H1 (cell line): ENCODE results near the gene UTP20. TPM values are rescaled to one million over a fixed set of nuclear protein-coding genes. Genes with fewer than 3 reads are reported as not detected.

ENCODE experiments used
- CTCF ChIA-PET: fragments of 300-600 bp; sonication (Branson Sonifier 250); formaldehyde crosslinking; loops from one replicate; lab custom pipeline; 2021; ENCODE audit not compliant: partially characterized antibody; lab: Charles Lee
- POLR2A ChIA-PET: fragments of 300-600 bp; sonication (Branson Sonifier 250); formaldehyde crosslinking; loops from one replicate; lab custom pipeline; 2021; ENCODE audit warnings: inconsistent platforms; ENCODE audit not compliant: partially characterized antibody; lab: Charles Lee
- DNase-seq, 2 experiments: peaks; one replicate each; pipeline versions ENCODE4 v3.0.0 to v3.0.0-alpha.2; 2010 to 2022; ENCODE audit warnings: low spot score in 2 of 2, low read depth in 1 of 2, mixed read lengths in 1 of 2
- FAIRE-seq: peaks from 2 replicates; lab custom pipeline; 2011; peaks lifted over from hg19 to GRCh38; lab: Jason Lieb, UNC
- H2AFZ ChIP-seq: 2 replicates; pipeline ENCODE4 v1.8.1; 2012; ENCODE audit warnings: low read length, inconsistent platforms
- H2AK5ac ChIP-seq: 2 replicates; pipeline ENCODE4 v1.6.1; 2013; ENCODE audit warnings: low read depth, low read length
- H2BK120ac ChIP-seq: replicated peaks from 2 replicates; pipeline ENCODE3; 2013; ENCODE audit warnings: low read depth, low read length, inconsistent platforms
- H2BK12ac ChIP-seq: 2 replicates; pipeline ENCODE4 v1.6.1; 2013; ENCODE audit warnings: low read depth, low read length
- H2BK15ac ChIP-seq: 2 replicates; pipeline ENCODE4 v1.6.1; 2013; ENCODE audit warnings: low read length
- H2BK20ac ChIP-seq: 2 replicates; pipeline ENCODE4 v1.6.1; 2013; ENCODE audit warnings: low read length
- H2BK5ac ChIP-seq: 2 replicates; pipeline ENCODE4 v1.6.1; 2013; ENCODE audit warnings: low read depth, low read length
- H3K14ac ChIP-seq: 2 replicates; pipeline ENCODE4 v1.6.1; 2013; ENCODE audit warnings: inconsistent platforms; ENCODE audit not compliant: insufficient read length
- H3K18ac ChIP-seq: 2 replicates; pipeline ENCODE4 v1.6.1; 2013; ENCODE audit warnings: low read length; ENCODE audit errors: extremely low read depth
- H3K23ac ChIP-seq: 2 replicates; pipeline ENCODE4 v1.6.1; 2013; ENCODE audit warnings: inconsistent platforms; ENCODE audit not compliant: insufficient read length
- H3K23me2 ChIP-seq: 2 replicates; pipeline ENCODE4 v1.6.1; 2013; ENCODE audit warnings: low read depth, low read length
- H3K27ac ChIP-seq: 2 replicates; pipeline ENCODE4 v1.6.1; 2011; ENCODE audit warnings: low read depth, low read length, inconsistent platforms
- H3K27me3 ChIP-seq, 4 experiments: replicated peaks in 1 of 4; 1 replicate in 1 of 4; 2 replicates in 3 of 4; pipeline versions ENCODE4 v1.6.1 to v1.8.1; 2011 to 2013; ENCODE audit warnings: low read length in 3 of 4, mild to moderate bottlenecking in 3 of 4, inconsistent platforms in 2 of 4, mixed read lengths in 2 of 4, moderate library complexity in 1 of 4; ENCODE audit not compliant: control insufficient read depth in 3 of 4, insufficient read depth in 3 of 4; ENCODE audit errors: extremely low read depth in 1 of 4
- H3K36me3 ChIP-seq, 4 experiments: 2 replicates each; pipeline versions ENCODE4 v1.6.1 to v1.8.1; 2011 to 2013; ENCODE audit warnings: mild to moderate bottlenecking in 4 of 4, low read length in 3 of 4, moderate library complexity in 2 of 4, control low read depth in 1 of 4, inconsistent platforms in 1 of 4; ENCODE audit not compliant: insufficient read depth in 4 of 4, control insufficient read depth in 2 of 4
- H3K4ac ChIP-seq: replicated peaks from 2 replicates; pipeline ENCODE3; 2013; ENCODE audit warnings: low read length, low read depth, mixed read lengths, inconsistent platforms; ENCODE audit not compliant: insufficient read length
- H3K4me1 ChIP-seq, 4 experiments: replicated peaks in 1 of 4; 1 replicate in 1 of 4; 2 replicates in 3 of 4; pipeline versions ENCODE4 v1.6.1 to v1.8.1; 2011 to 2013; ENCODE audit warnings: low read length in 3 of 4, inconsistent platforms in 2 of 4, mixed read lengths in 1 of 4; ENCODE audit not compliant: insufficient read depth in 4 of 4, control insufficient read depth in 3 of 4
- H3K4me2 ChIP-seq, 2 experiments: 2 replicates each; pipeline versions ENCODE4 v1.6.1 to v1.8.1; 2011 to 2013; ENCODE audit warnings: low read depth in 2 of 2, low read length in 2 of 2, control low read depth in 1 of 2, inconsistent platforms in 1 of 2, mild to moderate bottlenecking in 1 of 2; ENCODE audit not compliant: insufficient read depth in 1 of 2
- H3K4me3 ChIP-seq, 4 experiments: fragments of 200-600, 300-600 bp in 1 of 4; sonication (generic), shearing (Covaris generic), sonication (Bioruptor Twin) in 1 of 4; 2 replicates each; pipeline versions ENCODE4 v1.5.1 to v1.8.1; 2011 to 2016; ENCODE audit warnings: low read length in 4 of 4, low read depth in 3 of 4, control low read depth in 2 of 4, inconsistent platforms in 2 of 4, mild to moderate bottlenecking in 2 of 4, mixed read lengths in 1 of 4, moderate library complexity in 1 of 4; ENCODE audit not compliant: insufficient read depth in 2 of 4; ENCODE audit errors: extremely low read depth in 1 of 4
- H3K56ac ChIP-seq: replicated peaks from 2 replicates; pipeline ENCODE3; 2013; ENCODE audit warnings: low read depth, mild to moderate bottlenecking, mixed read lengths, low read length, inconsistent platforms; ENCODE audit not compliant: insufficient read length
- H3K79me1 ChIP-seq: 2 replicates; pipeline ENCODE4 v1.6.1; 2013; ENCODE audit warnings: low read depth, low read length, control low read depth
- H3K79me2 ChIP-seq, 2 experiments: 2 replicates each; pipeline versions ENCODE4 v1.6.1 to v1.8.1; 2012 to 2013; ENCODE audit warnings: low read length in 2 of 2, mild to moderate bottlenecking in 2 of 2, inconsistent platforms in 1 of 2; ENCODE audit not compliant: insufficient read depth in 2 of 2, control insufficient read depth in 1 of 2
- H3K9ac ChIP-seq, 4 experiments: replicated peaks in 1 of 4; 1 replicate in 1 of 4; 2 replicates in 3 of 4; pipeline versions ENCODE4 v1.6.1 to v1.8.1; 2011 to 2013; ENCODE audit warnings: low read depth in 3 of 4, low read length in 3 of 4, control low read depth in 2 of 4, mild to moderate bottlenecking in 2 of 4, moderate library complexity in 2 of 4, inconsistent platforms in 1 of 4; ENCODE audit errors: extremely low read depth in 1 of 4
- H3K9me3 ChIP-seq, 2 experiments: 2 replicates each; pipeline versions ENCODE4 v1.6.1 to v1.8.1; 2012 to 2013; ENCODE audit warnings: mild to moderate bottlenecking in 2 of 2, moderate library complexity in 2 of 2, control low read depth in 1 of 2, inconsistent platforms in 1 of 2, low read depth in 1 of 2, low read length in 1 of 2, mixed read lengths in 1 of 2; ENCODE audit not compliant: insufficient read depth in 2 of 2
- H4K20me1 ChIP-seq, 2 experiments: replicated peaks in 1 of 2; 2 replicates each; pipeline versions ENCODE3 to v1.8.1; 2011 to 2013; ENCODE audit warnings: inconsistent platforms in 2 of 2, low read length in 2 of 2, mild to moderate bottlenecking in 1 of 2; ENCODE audit not compliant: insufficient read depth in 2 of 2, control insufficient read depth in 1 of 2
- H4K5ac ChIP-seq: 2 replicates; pipeline ENCODE4 v1.6.1; 2013; ENCODE audit warnings: low read length, low read depth, mixed read lengths, inconsistent platforms; ENCODE audit not compliant: insufficient read length
- H4K8ac ChIP-seq: 2 replicates; pipeline ENCODE4 v1.8.0; 2013; ENCODE audit warnings: mild to moderate bottlenecking, moderate library complexity, low read length, inconsistent platforms; ENCODE audit not compliant: insufficient read depth; ENCODE audit errors: extremely low read depth
- H4K91ac ChIP-seq: replicated peaks from 2 replicates; pipeline ENCODE3; 2013; ENCODE audit warnings: low read length, mixed read lengths, inconsistent platforms; ENCODE audit not compliant: insufficient read length
- ATF3 ChIP-seq: IDR thresholded peaks from 2 replicates; pipeline ENCODE4 v1.6.1; 2011; ENCODE audit warnings: low read depth, mild to moderate bottlenecking, low read length; ENCODE audit not compliant: insufficient read depth
- BACH1 ChIP-seq: IDR thresholded peaks from 2 replicates; pipeline ENCODE4 v1.6.1; 2012; ENCODE audit warnings: low read length, improper control_type of control experiment
- CBX5 ChIP-seq: fragments of 300-800, 300-1000 bp; sonication (generic); IDR thresholded peaks from 2 replicates; pipeline ENCODE4 v1.7.1; 2016; ENCODE audit warnings: antibody characterized with exemption, low read length, low read depth
- CBX8 ChIP-seq: fragments of 300-800, 300-1000 bp; sonication (generic); IDR thresholded peaks from 2 replicates; pipeline ENCODE4 v1.7.1; 2016; ENCODE audit warnings: low read depth, low read length, borderline replicate concordance
- CTCF ChIP-seq, 3 experiments: IDR thresholded peaks; 1 replicate in 2 of 3; 2 replicates in 1 of 3; pipeline versions ENCODE4 v1.5.1 to v1.6.1; 2011; ENCODE audit warnings: low read length in 3 of 3, mild to moderate bottlenecking in 3 of 3, inconsistent platforms in 2 of 3, low read depth in 1 of 3, moderate library complexity in 1 of 3; ENCODE audit not compliant: insufficient read depth in 1 of 3; ENCODE audit errors: control extremely low read depth in 1 of 3
- E2F6 ChIP-seq: IDR thresholded peaks from 2 replicates; pipeline ENCODE4 v1.6.1; 2012; ENCODE audit warnings: inconsistent platforms
- RNF2 ChIP-seq: fragments of 200-900, 300-1000 bp; sonication (generic); IDR thresholded peaks from 2 replicates; pipeline ENCODE4 v1.7.1; 2016; ENCODE audit warnings: borderline replicate concordance, low read depth, mild to moderate bottlenecking, antibody characterized with exemption, low read length; ENCODE audit not compliant: poor library complexity, severe bottlenecking; ENCODE audit errors: missing control alignments
- SAP30 ChIP-seq: fragments of 300-600 bp; sonication (generic); IDR thresholded peaks from 2 replicates; pipeline ENCODE4 v1.7.1; 2012; ENCODE audit warnings: low read length, moderate library complexity, mild to moderate bottlenecking, inconsistent platforms; ENCODE audit not compliant: insufficient read depth, insufficient replicate concordance
- SRF ChIP-seq: IDR thresholded peaks from 2 replicates; pipeline ENCODE4 v1.6.1; 2011; ENCODE audit warnings: mild to moderate bottlenecking, low read depth, low read length, moderate library complexity
- TAF7 ChIP-seq: optimal IDR thresholded peaks from 2 replicates; pipeline ENCODE3; 2011; ENCODE audit warnings: low read depth, mild to moderate bottlenecking, inconsistent platforms, low read length, moderate library complexity, borderline replicate concordance
- polyA plus RNA-seq, 7 experiments: library from polyadenylated mRNA; depleted of rRNA in 3 of 7; stranded (reverse) in 5 of 7; unstranded in 2 of 7; fragments of >200 nt in 5 of 7; fragments of 200-250 nt in 2 of 7; gene quantifications; 1 replicate in 5 of 7; 2 replicates in 1 of 7; 4 replicates in 1 of 7; pipeline versions ENCODE4 v1.2.1 to v1.2.3, GENCODE V29; 2011 to 2013; ENCODE audit warnings: missing spikeins in 2 of 7, mixed read lengths in 2 of 7
- total RNA-seq: library from RNA; stranded (reverse); fragmentation: NEBNext Ultra II Directional; extraction: Animal tissue kit (Norgen Biotek cat#: 25700); gene quantifications from 2 replicates; pipeline ENCODE4 v1.2.1, GENCODE V29; 2021

UTP20 gene
- total and polyA plus RNA-seq, 2 of the 8 experiments (the other 6 are each of a cell fraction or from before 2014, with no cell fraction given): 8.5 to 48.4 TPM

- no peak overlapping the region for H3K56ac ChIP-seq
- no peak for FAIRE-seq
- no peaks in the 10 kb centered on the region for H3K9me3 ChIP-seq
- no peak overlapping the region for H3K27ac ChIP-seq
- H3K4me3 ChIP-seq: no peak overlapping the region
- no peak overlapping the region for H2BK20ac ChIP-seq
- H2BK15ac ChIP-seq: no peak overlapping the region
- no peaks in the 10 kb centered on the region for H4K20me1 ChIP-seq
- no peak overlapping the region for H4K5ac ChIP-seq
- H3K79me1 ChIP-seq: no peaks in the 10 kb centered on the region
- H4K8ac ChIP-seq: no peak overlapping the region
- CTCF ChIA-PET: interaction anchor here (0.6 to 7.9 kb wide), 13 partner anchors 8 to 975 kb away, joined by 3 to 56 read pairs (median 4); partner anchors contain the start of gene UTP20
- H3K9ac ChIP-seq: no peak overlapping the region
- H2AFZ ChIP-seq: no peak overlapping the region
- no peak overlapping the region for H2BK120ac ChIP-seq
- H3K79me2 ChIP-seq: no peaks in the 10 kb centered on the region
- H3K4ac ChIP-seq: no peak overlapping the region
- DNase-seq: no peak
- no peaks in the 10 kb centered on the region for H3K27me3 ChIP-seq
- H3K14ac ChIP-seq: no peak overlapping the region
- POLR2A ChIA-PET: no interaction called here
- H3K4me2 ChIP-seq: no peak overlapping the region
- H3K23ac ChIP-seq: no peak overlapping the region
- H3K18ac ChIP-seq: no peak overlapping the region
- H2AK5ac ChIP-seq: no peak overlapping the region
- H2BK5ac ChIP-seq: no peak overlapping the region
- no peak overlapping the region for H4K91ac ChIP-seq
- no peaks in the 10 kb centered on the region for H3K4me1 ChIP-seq
- no peak overlapping the region for H2BK12ac ChIP-seq
- peaks cover 8 to 59% (median 31%) of the 10 kb centered on the region in 4 experiments for H3K36me3 ChIP-seq
- H3K23me2 ChIP-seq: no peaks in the 10 kb centered on the region
- TF ChIP-seq E2F6 (no peak), SRF (no peak), BACH1 (no peak), CBX5 (no peak), RNF2 (no peak), CTCF (IDR thresholded peaks at IDR 0.05; ENCODE audit: control extremely low read depth in 1 of 3, insufficient read depth in 1 of 3, low read depth in 1 of 3, low read length in 3 of 3) (no peak), CBX8 (no peak), TAF7 (no peak), ATF3 (no peak), SAP30 (no peak)
These were observed 42.6 kb downstream of the UTP20 start for GRCh38 chr12:101322480-101322879.
